ENCODE results near the gene TRIP6. TPM values are rescaled to one million over a fixed set of nuclear protein-coding genes. Genes with fewer than 3 reads are reported as not detected.
"Not testable (repeated sequence)": the region's sequence is repeated elsewhere in the genome, so short reads cannot be mapped to it uniquely, and the experiment has no call there.

TRIP6 gene
- polyA plus RNA-seq, 1 donor, result 46.1 TPM

DNA sequence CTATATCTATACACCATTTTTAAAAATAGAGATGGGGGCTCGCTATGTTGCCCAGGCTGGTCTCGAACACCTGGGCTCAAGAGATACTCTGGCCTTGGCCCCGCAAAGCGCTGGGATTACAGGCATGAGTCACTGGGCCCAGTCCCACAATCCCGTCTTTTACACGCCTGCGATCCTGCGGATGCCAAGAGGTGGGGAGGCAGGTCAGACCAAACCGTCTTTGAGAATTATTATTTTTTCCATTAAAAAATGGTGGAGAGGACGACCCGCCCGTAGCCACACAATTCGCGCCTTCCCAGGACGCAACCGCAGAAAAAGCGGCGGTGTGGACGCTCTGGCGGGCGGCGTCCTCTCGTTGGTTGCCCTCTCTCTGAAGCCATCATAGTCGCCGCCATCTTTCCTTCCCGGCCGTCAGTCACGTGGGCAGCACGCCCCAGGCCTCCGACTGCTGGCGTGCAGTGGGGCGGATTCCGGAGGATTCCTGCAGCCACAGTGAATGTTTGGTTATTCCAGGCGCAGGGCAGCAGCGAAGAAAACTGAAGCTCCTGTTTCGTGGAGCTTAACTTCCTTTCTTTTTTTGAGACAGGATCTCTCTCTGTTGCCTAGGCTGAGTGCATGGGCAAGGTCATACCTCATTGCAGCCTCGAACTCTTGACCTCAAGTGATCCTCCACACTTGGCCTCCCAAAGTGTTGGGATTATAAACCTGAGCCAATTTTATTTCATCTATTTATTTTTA is 29.9 kb upstream of the TRIP6 start:
- DNase-seq, result peak; percentile 92 to 96
- Histone ChIP-seq H3K4me3 (ENCODE audit: low read length) (peak overlapping the region; percentile 45), H3K27ac (ENCODE audit: low read length) (peak overlapping the region; percentile 92), H3K27me3 (ENCODE audit: control insufficient read depth, insufficient read depth, low read length) (no peaks in the 10 kb centered on the region), H3K9me3 (ENCODE audit: control insufficient read depth, low read depth, low read length) (peaks cover 6% of the 10 kb centered on the region), H3K4me1 (ENCODE audit: control insufficient read depth, insufficient read depth, low read length) (peaks cover 16% of the 10 kb centered on the region), H3K36me3 (ENCODE audit: control insufficient read depth, insufficient read depth, low read length) (no peaks in the 10 kb centered on the region)
- WGBS (ENCODE audit: insufficient coverage, low lambda C conversion rate), result no CpG with 5 or more reads among the region's 37 CpGs

DNA sequence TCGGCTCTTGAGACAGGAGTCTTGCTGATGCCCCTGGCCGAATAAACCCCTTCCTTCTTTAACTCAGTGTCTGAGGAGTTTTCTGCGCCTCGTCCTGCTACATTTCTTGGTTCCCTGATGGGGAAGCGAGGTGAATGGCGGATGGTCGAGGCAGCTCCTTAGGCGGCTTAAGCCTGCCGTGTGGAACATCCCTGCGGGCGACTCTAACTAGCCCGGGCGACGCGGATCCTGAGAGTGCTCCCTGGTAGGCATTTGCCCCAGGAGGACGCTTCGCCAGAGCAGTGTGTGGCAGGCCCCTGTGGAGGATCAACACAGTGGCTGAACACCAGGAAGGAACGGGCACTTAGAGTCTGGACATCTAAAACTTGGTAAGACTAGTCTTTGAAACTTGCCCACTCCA is 27.8 kb upstream of the TRIP6 start:
- no peak overlapping the region for H3K4me3 ChIP-seq (ENCODE audit: low read length)
- no peak for DNase-seq
- no peaks in the 10 kb centered on the region for H3K27me3 ChIP-seq (ENCODE audit: control insufficient read depth, insufficient read depth, low read length)
- H3K4me1 ChIP-seq (ENCODE audit: control insufficient read depth, insufficient read depth, low read length), result peaks cover 15% of the 10 kb centered on the region
- H3K9me3 ChIP-seq (ENCODE audit: control insufficient read depth, low read depth, low read length), result no peaks in the 10 kb centered on the region
- WGBS (ENCODE audit: insufficient coverage, low lambda C conversion rate), result no CpG with 5 or more reads among the region's 18 CpGs
- no peak overlapping the region for H3K27ac ChIP-seq (ENCODE audit: low read length)
- H3K36me3 ChIP-seq (ENCODE audit: control insufficient read depth, insufficient read depth, low read length), result no peaks in the 10 kb centered on the region

DNA sequence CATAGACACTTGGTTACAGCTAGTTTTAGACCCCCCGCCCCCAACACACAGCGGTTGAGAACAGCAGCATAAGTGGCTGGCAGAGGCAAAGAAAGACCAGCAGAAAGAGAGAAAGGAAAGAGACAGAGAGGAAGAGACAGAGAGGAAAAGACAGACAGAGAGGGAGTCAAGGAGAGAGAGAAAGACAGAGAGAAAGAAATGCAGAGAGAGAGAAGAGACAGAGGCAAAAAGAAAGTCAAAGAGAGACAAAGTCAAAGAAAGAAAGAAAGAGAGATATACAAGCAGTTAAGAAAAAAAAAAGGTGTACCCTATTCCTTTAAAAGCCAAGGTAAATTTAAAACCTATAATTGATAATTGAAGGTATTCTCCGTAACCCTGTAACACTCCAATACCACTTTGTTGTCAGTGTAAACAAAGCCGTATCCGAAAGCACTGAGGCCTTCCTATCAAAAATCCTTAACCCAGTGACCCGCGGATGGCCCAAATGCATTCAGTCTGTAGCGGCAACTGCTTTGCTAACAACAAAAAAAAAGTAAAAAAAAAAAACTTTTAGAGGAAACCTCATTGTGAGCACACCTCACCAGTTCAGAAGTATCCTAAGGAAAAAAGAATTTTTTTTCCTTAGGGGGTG is 26.6 kb upstream of the TRIP6 start:
- WGBS (ENCODE audit: insufficient coverage, low lambda C conversion rate), result 59% methylated on average over 6 of the region's 8 CpGs
- Histone ChIP-seq H3K9me3 (ENCODE audit: control insufficient read depth, low read depth, low read length) (no peaks in the 10 kb centered on the region), H3K4me3 (ENCODE audit: low read length) (no peak overlapping the region), H3K27me3 (ENCODE audit: control insufficient read depth, insufficient read depth, low read length) (no peaks in the 10 kb centered on the region), H3K27ac (ENCODE audit: low read length) (no peak overlapping the region), H3K4me1 (ENCODE audit: control insufficient read depth, insufficient read depth, low read length) (peaks cover 15% of the 10 kb centered on the region), H3K36me3 (ENCODE audit: control insufficient read depth, insufficient read depth, low read length) (no peaks in the 10 kb centered on the region)
- no peak for DNase-seq

DNA sequence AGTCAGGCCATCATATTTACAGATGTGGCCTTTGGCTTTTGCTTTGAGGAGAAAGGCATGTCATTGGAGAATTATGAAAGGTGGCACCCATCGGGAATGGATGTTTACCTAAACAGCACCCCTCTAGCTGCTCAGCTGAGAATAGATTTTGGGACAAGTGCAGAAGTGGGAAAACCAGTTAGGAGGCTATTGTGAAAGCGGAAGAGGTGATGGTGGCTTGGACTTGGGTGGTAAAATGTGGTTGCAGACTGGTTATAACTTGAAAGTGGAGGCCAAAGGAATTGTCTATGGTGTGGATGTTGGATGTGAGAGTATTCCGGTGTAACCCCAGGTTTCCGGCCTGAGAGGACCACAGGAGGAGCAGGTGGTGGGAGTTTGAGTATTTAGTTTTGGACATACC is 19.8 kb upstream of the TRIP6 start:
- Histone ChIP-seq H3K36me3 (ENCODE audit: control insufficient read depth, insufficient read depth, low read length) (no peaks in the 10 kb centered on the region), H3K4me1 (ENCODE audit: control insufficient read depth, insufficient read depth, low read length) (peaks cover 2% of the 10 kb centered on the region), H3K9me3 (ENCODE audit: control insufficient read depth, low read depth, low read length) (no peaks in the 10 kb centered on the region), H3K27me3 (ENCODE audit: control insufficient read depth, insufficient read depth, low read length) (no peaks in the 10 kb centered on the region), H3K27ac (ENCODE audit: low read length) (no peak overlapping the region), H3K4me3 (ENCODE audit: low read length) (no peak overlapping the region)
- DNase-seq, result no peak
- WGBS (ENCODE audit: insufficient coverage, low lambda C conversion rate), result no CpG with 5 or more reads among the region's 4 CpGs

DNA sequence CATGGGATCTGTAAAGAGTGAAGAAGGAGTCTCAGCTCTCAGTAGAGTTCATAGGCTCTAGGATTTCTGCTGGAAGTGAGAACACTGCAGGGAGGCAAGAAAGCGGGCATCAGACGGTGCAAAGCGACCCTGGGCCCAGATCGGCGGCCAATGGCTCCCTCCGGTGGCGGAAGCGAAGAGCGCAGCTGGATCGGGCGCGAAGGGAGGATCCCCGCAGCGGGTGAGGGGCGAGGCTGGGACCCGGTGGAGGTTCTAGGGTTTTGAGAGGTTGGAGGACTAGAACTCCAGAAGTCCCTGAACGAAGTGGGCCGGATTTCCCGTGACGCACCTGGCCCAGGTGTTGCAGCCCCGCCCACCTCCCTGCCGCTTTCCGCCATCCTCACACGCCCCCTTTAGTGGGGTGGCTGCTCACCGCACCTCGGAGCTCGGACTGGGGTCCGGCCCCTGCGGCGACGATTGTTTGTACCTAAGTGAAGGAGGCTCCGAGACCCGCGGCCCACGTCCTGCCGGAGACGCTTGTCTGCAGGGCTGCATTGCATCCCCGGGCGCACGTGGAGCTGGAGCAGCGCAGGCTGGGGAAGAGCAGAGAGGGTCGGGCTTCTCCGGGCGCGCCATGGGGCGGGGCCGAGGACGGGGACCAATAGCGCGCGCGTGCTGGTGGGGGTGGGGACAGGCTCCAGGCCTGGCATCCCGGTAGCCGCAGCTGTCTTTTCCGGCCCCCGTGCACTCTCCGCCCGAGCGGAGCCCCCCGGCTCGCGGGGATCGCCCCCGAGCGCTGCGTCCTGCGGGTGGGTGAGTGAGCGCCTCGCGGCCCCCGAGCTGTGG is 14.9 kb upstream of the TRIP6 start, which contains the start of gene SLC12A9:
Gene SLC12A9, plus strand, starts transcription at position 666 of the 825 bp plus-strand sequence. CDS start 1,485 bp downstream, outside the sequence.
- peak within 1 kb of the TSS; percentile 48 for H3K27ac ChIP-seq (ENCODE audit: low read length)
- H3K9me3 ChIP-seq (ENCODE audit: control insufficient read depth, low read depth, low read length), result no peaks in the 10 kb centered on the region
- no CpG with 5 or more reads among the region's 71 CpGs for WGBS (ENCODE audit: insufficient coverage, low lambda C conversion rate)
- peak; percentile 88 to 94 for DNase-seq
- no peaks in the 10 kb centered on the region for H3K27me3 ChIP-seq (ENCODE audit: control insufficient read depth, insufficient read depth, low read length)
- H3K36me3 ChIP-seq (ENCODE audit: control insufficient read depth, insufficient read depth, low read length), result peaks cover 4% of the 10 kb centered on the region
- peak within 1 kb of the TSS; percentile 64 for H3K4me3 ChIP-seq (ENCODE audit: low read length)
- peaks cover 2% of the 10 kb centered on the region for H3K4me1 ChIP-seq (ENCODE audit: control insufficient read depth, insufficient read depth, low read length)

DNA sequence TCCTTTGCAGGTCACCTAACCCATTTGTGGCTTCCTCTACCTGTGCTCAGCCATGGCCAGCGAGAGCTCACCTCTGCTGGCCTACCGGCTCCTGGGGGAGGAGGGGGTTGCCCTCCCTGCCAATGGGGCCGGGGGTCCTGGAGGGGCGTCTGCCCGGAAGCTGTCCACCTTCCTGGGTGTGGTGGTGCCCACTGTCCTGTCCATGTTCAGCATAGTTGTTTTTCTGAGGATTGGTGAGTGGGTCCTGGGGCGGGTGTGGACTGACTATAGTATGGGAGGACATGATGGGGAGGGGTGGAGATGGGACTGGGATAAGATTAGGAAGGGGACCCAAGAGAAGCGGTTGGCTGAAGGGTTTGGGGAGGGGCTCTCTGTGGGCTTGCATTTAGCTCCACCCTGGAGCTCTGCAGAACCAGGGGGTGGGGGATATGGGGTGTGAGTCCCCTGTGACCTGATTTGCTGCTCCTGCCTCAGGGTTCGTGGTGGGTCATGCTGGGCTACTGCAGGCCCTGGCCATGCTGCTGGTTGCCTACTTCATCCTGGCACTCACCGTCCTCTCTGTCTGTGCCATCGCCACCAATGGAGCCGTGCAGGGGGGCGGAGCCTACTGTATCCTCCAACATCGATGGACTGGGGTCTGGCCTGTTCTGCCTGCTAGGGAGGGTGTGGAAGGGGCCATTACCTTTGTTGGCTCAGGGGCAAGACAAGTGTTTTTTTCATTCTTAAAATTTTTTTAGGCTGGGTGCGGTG is 12.9 kb upstream of the TRIP6 start:
- H3K4me1 ChIP-seq (ENCODE audit: control insufficient read depth, insufficient read depth, low read length), result peaks cover 2% of the 10 kb centered on the region
- no peak overlapping the region for H3K4me3 ChIP-seq (ENCODE audit: low read length)
- no peaks in the 10 kb centered on the region for H3K9me3 ChIP-seq (ENCODE audit: control insufficient read depth, low read depth, low read length)
- WGBS (ENCODE audit: insufficient coverage, low lambda C conversion rate), result no CpG with 5 or more reads among the region's 14 CpGs
- no peaks in the 10 kb centered on the region for H3K27me3 ChIP-seq (ENCODE audit: control insufficient read depth, insufficient read depth, low read length)
- H3K27ac ChIP-seq (ENCODE audit: low read length), result no peak overlapping the region
- peaks cover 9% of the 10 kb centered on the region for H3K36me3 ChIP-seq (ENCODE audit: control insufficient read depth, insufficient read depth, low read length)
- no peak for DNase-seq

DNA sequence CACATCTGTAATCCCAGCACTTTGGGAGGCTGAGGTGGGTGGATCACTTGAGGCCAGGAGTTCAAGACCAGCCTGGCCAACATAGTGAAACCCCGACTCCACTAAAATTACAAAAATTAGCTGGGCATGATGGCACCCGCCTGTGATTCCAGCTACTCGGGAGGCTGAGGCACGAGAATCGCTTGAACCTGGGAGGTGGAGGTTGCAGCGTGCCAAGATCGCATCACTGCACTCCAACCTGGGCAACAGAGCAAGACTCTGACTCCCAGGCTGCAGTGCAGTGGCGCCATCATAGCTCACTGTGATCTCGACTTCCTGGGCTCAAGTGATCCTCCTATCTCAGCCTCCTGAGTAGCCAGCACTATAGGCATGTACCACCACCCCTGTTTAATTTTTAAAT is 12.3 kb upstream of the TRIP6 start:
- H3K9me3 ChIP-seq (ENCODE audit: control insufficient read depth, low read depth, low read length), result not testable (repeated sequence)

DNA sequence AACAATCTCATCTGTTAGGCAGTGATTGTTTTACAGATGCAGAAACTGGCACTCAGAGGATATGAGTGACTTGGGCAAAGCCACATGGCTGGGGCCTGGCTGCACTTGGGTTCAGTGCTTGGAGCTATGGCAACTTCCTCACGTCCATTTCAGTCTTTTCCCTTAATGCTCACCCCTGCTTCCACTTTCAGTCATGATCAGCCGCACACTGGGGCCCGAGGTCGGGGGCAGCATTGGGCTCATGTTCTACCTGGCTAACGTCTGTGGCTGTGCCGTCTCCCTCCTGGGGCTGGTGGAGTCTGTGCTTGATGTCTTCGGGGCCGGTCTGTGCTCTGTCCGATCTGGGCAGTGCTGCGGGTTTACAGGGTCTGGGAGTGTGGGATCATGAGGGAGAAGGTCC is 11.7 kb upstream of the TRIP6 start:
- H3K27me3 ChIP-seq (ENCODE audit: control insufficient read depth, insufficient read depth, low read length), result no peaks in the 10 kb centered on the region

More for the DNA sequence above, 12.3 kb upstream of the TRIP6 start:
- not testable (repeated sequence) for H3K27me3 ChIP-seq (ENCODE audit: control insufficient read depth, insufficient read depth, low read length); H3K4me1 ChIP-seq (ENCODE audit: control insufficient read depth, insufficient read depth, low read length); H3K4me3 ChIP-seq (ENCODE audit: low read length); H3K27ac ChIP-seq (ENCODE audit: low read length); DNase-seq
- no CpG with 5 or more reads among the region's 9 CpGs for WGBS (ENCODE audit: insufficient coverage, low lambda C conversion rate)
- peaks cover 13% of the 10 kb centered on the region for H3K36me3 ChIP-seq (ENCODE audit: control insufficient read depth, insufficient read depth, low read length)

DNA sequence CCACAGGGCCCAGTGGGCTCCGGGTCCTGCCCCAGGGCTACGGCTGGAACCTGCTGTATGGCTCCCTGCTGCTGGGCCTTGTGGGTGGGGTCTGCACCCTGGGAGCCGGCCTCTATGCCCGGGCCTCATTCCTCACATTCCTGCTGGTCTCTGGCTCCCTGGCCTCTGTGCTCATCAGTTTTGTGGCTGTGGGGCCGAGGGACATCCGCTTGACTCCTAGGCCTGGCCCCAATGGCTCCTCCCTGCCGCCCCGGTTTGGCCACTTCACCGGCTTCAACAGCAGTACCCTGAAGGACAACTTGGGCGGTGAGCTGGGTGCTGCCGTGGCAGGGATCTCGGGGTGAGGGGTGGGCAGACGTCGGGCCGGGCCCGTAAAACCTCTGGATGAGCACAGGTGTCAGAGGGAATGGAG is 10.3 kb upstream of the TRIP6 start:
- Histone ChIP-seq H3K27ac (ENCODE audit: low read length) (no peak overlapping the region), H3K9me3 (ENCODE audit: control insufficient read depth, low read depth, low read length) (no peaks in the 10 kb centered on the region), H3K36me3 (ENCODE audit: control insufficient read depth, insufficient read depth, low read length) (peaks cover 30% of the 10 kb centered on the region), H3K27me3 (ENCODE audit: control insufficient read depth, insufficient read depth, low read length) (no peaks in the 10 kb centered on the region), H3K4me3 (ENCODE audit: low read length) (no peak overlapping the region), H3K4me1 (ENCODE audit: control insufficient read depth, insufficient read depth, low read length) (peaks cover 2% of the 10 kb centered on the region)
- DNase-seq, result no peak
- WGBS (ENCODE audit: insufficient coverage, low lambda C conversion rate), result no CpG with 5 or more reads among the region's 16 CpGs

More for the DNA sequence above, 11.7 kb upstream of the TRIP6 start:
- H3K27ac ChIP-seq (ENCODE audit: low read length), result no peak overlapping the region
- DNase-seq, result no peak
- no peaks in the 10 kb centered on the region for H3K9me3 ChIP-seq (ENCODE audit: control insufficient read depth, low read depth, low read length)
- H3K4me1 ChIP-seq (ENCODE audit: control insufficient read depth, insufficient read depth, low read length), result peaks cover 2% of the 10 kb centered on the region
- no CpG with 5 or more reads among the region's 10 CpGs for WGBS (ENCODE audit: insufficient coverage, low lambda C conversion rate)
- H3K4me3 ChIP-seq (ENCODE audit: low read length), result no peak overlapping the region
- H3K36me3 ChIP-seq (ENCODE audit: control insufficient read depth, insufficient read depth, low read length), result peaks cover 19% of the 10 kb centered on the region

DNA sequence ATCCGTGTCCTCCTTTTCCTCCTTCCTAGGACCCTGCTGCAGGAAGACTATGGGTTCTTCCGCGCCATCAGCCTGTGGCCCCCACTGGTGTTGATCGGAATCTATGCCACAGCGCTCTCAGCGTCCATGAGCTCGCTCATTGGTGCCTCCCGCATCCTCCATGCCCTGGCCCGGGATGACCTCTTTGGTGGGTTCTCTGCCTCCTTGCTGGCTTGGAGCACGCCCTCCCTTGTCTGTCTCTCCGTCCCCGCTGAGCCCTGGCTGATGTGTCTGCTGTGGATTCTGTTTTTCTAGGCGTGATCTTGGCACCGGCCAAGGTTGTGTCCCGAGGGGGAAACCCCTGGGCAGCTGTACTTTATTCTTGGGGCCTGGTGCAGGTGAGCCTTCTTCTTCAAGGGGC is 7.3 kb upstream of the TRIP6 start:
- no CpG with 5 or more reads among the region's 15 CpGs for WGBS (ENCODE audit: insufficient coverage, low lambda C conversion rate)
- Histone ChIP-seq H3K27me3 (ENCODE audit: control insufficient read depth, insufficient read depth, low read length) (no peaks in the 10 kb centered on the region), H3K4me3 (ENCODE audit: low read length) (no peak overlapping the region), H3K4me1 (ENCODE audit: control insufficient read depth, insufficient read depth, low read length) (peaks cover 3% of the 10 kb centered on the region), H3K27ac (ENCODE audit: low read length) (no peak overlapping the region), H3K9me3 (ENCODE audit: control insufficient read depth, low read depth, low read length) (no peaks in the 10 kb centered on the region), H3K36me3 (ENCODE audit: control insufficient read depth, insufficient read depth, low read length) (peaks cover 30% of the 10 kb centered on the region)
- no peak for DNase-seq

Data from large intestine (tissue), 3 donors.